Psoas muscle (tissue), 8 donors: ENCODE data around the gene MYLK4. TPM values are rescaled to one million over a fixed set of nuclear protein-coding genes. Genes with fewer than 3 reads are reported as not detected.

ENCODE experiments used
- ATAC-seq, 4 donors: fragments of 200-7000 bp; cut with Tn5 transposase; one replicate each; pipeline ENCODE4 v1.9.1; 2020; ENCODE audit warnings: moderate library complexity in 3 of 4, mild to moderate bottlenecking in 2 of 4
- DNase-seq, 2 donors: peaks; one replicate each; pipeline ENCODE4 v3.0.0-alpha.2; 2020
- H3K27ac ChIP-seq: fragments of 200-600 bp; one replicate; pipeline ENCODE4 v1.8.0; 2022
- H3K27me3 ChIP-seq, 3 donors: fragments of 200-600 bp in 1 of 3; one replicate each; pipeline versions ENCODE4 v1.6.1 to v1.8.0; 2013 to 2022; ENCODE audit warnings: low read length in 2 of 3, mild to moderate bottlenecking in 2 of 3, moderate library complexity in 1 of 3; ENCODE audit not compliant: insufficient read depth in 3 of 3
- H3K36me3 ChIP-seq, 2 donors: fragments of 200-600 bp in 1 of 2; one replicate each; pipeline versions ENCODE4 v1.6.1 to v1.8.0; 2013 to 2022; ENCODE audit warnings: low read depth in 1 of 2, mild to moderate bottlenecking in 1 of 2, moderate library complexity in 1 of 2; ENCODE audit not compliant: insufficient read depth in 1 of 2
- H3K4me1 ChIP-seq: fragments of 200-600 bp; one replicate; pipeline ENCODE4 v1.8.0; 2022
- H3K4me3 ChIP-seq: fragments of 200-600 bp; one replicate; pipeline ENCODE4 v1.8.0; 2022; ENCODE audit warnings: mild to moderate bottlenecking
- H3K9me3 ChIP-seq: fragments of 200-600 bp; one replicate; pipeline ENCODE4 v1.8.0; 2022
- CTCF ChIP-seq: fragments of 200-600 bp; IDR thresholded peaks from one replicate; pipeline ENCODE4 v1.8.0; 2022; ENCODE audit warnings: antibody characterized with exemption
- WGBS, 3 donors: extraction: QIAGEN DNeasy Blood & Tissue Kit; methylation state at CpG; one replicate each; pipeline versions ENCODE4 v1.1.6 to v1.1.7; 2013; 5-methylcytosine and 5-hydroxymethylcytosine counted together
- intact Hi-C, 2 donors: fragments of 100-400 bp; cut with DNase I; formaldehyde crosslinking; loops; one replicate each; pipeline versions ENCODE4 v1.11.0 to v1.14.2; 2022
- polyA plus RNA-seq, 3 donors: library from polyadenylated mRNA; stranded (reverse); fragments of 200-250 nt; gene quantifications; one replicate each; pipeline ENCODE4 v1.2.3, GENCODE V29; 2013
- total RNA-seq, 4 donors: library from RNA; stranded (reverse); fragmentation: NEBNext Ultra II Directional in 2 of 4; extraction: Animal tissue kit (Norgen Biotek cat#: 25700) in 2 of 4; gene quantifications; one replicate each; pipeline versions ENCODE4 v1.2.1 to v1.2.4, GENCODE V29; 2021 to 2023
- donor health status: healthy with polysubstance abuse.
- donor health status: DM: no; HTN: no; CAD: no; lungs with moderate emphysema.
- donor health status: Bipolar disorder and iron deficiency.
- donor health status: healthy.
- donor health status: DM: yes; HTN: yes; CAD: no.
- donor health status: DM: no; HTN: no; CAD: no.
- donor health status: DM: no; HTN: no; CAD: no.
- donor health status: DM: yes; HTN: yes; CAD: no.

MYLK4 gene
- total and polyA plus RNA-seq, 7 donors: 0.09 to 143 (median 2.9) TPM

- H3K4me3 ChIP-seq: no peak overlapping the region
- no peak overlapping the region for H3K27ac ChIP-seq
- no peak for TF ChIP-seq CTCF
- H3K27me3 ChIP-seq: no peaks in the 10 kb centered on the region
- ATAC-seq (no peak), DNase-seq (no peak)
- whole genome bisulfite sequencing, 3 donors: 50 to 57% (median 56%) methylated on average over 1 of the region's 1 CpG
- peaks cover under 1% of the 10 kb centered on the region for H3K4me1 ChIP-seq
- intact Hi-C loops: no loop called here
- H3K36me3 ChIP-seq: no peaks in the 10 kb centered on the region
- no peaks in the 10 kb centered on the region for H3K9me3 ChIP-seq
These were observed 125.1 kb downstream of the MYLK4 start for GRCh38 chr6:2625581-2625980.

- intact Hi-C loops: no loop called here
- H3K27ac ChIP-seq: no peak overlapping the region
- WGBS, 3 donors: 90 to 93% (median 90%) methylated on average over 12 of the region's 12 CpGs
- H3K27me3 ChIP-seq: no peaks in the 10 kb centered on the region
- DNase-seq (no peak), ATAC-seq (no peak)
- H3K9me3 ChIP-seq: no peaks in the 10 kb centered on the region
- no peaks in the 10 kb centered on the region for H3K4me1 ChIP-seq
- H3K4me3 ChIP-seq: no peak overlapping the region
- no peak for TF ChIP-seq CTCF
- no peaks in the 10 kb centered on the region for H3K36me3 ChIP-seq
These were observed 126.5 kb downstream of the MYLK4 start for GRCh38 chr6:2624177-2624576.

GRCh38 chr6:2623295-2623694 lies 127.4 kb downstream of the MYLK4 start:
- ATAC-seq (peak in 1 of 4 donors; percentile 32), DNase-seq (no peak)
- Histone ChIP-seq H3K27me3 (no peaks in the 10 kb centered on the region), H3K27ac (no peak overlapping the region), H3K36me3 (no peaks in the 10 kb centered on the region), H3K4me1 (no peaks in the 10 kb centered on the region), H3K9me3 (no peaks in the 10 kb centered on the region), H3K4me3 (no peak overlapping the region)
- intact Hi-C loops: no loop called here
- no peak for TF ChIP-seq CTCF
- WGBS, 3 donors: 50 to 74% (median 58%) methylated on average over 10 of the region's 10 CpGs

GRCh38 chr6:2622671-2623070 lies 128.1 kb downstream of the MYLK4 start:
- no peak overlapping the region for H3K27ac ChIP-seq
- no peak overlapping the region for H3K4me3 ChIP-seq
- DNase-seq (no peak), ATAC-seq (no peak)
- no peaks in the 10 kb centered on the region for H3K36me3 ChIP-seq
- TF ChIP-seq CTCF: no peak
- intact Hi-C loops: no loop called here
- no peaks in the 10 kb centered on the region for H3K27me3 ChIP-seq
- H3K4me1 ChIP-seq: no peaks in the 10 kb centered on the region
- 58 to 73% (median 60%) methylated on average over 11 of the region's 11 CpGs for WGBS, 3 donors
- H3K9me3 ChIP-seq: no peaks in the 10 kb centered on the region

GRCh38 chr6:2619651-2620050 lies 131.1 kb downstream of the MYLK4 start:
- no peak for ATAC-seq
- intact Hi-C loops: no loop called here
- Histone ChIP-seq H3K9me3 (no peaks in the 10 kb centered on the region), H3K4me3 (no peak overlapping the region), H3K36me3 (no peaks in the 10 kb centered on the region), H3K27me3 (no peaks in the 10 kb centered on the region), H3K4me1 (no peaks in the 10 kb centered on the region), H3K27ac (no peak overlapping the region)
- 84 to 93% (median 92%) methylated on average over 9 of the region's 9 CpGs for WGBS, 3 donors
- no peak for TF ChIP-seq CTCF
- no peak for DNase-seq
